Left cardiac atrium (tissue), 4 donors: ENCODE measurements around the gene KRTAP6-1. TPM values are rescaled to one million over a fixed set of nuclear protein-coding genes. Genes with fewer than 3 reads are reported as not detected.

Source experiments
- ATAC-seq, 2 donors: fragments of 200-7000 bp; cut with Tn5 transposase; one replicate each; pipeline ENCODE4 v1.9.1; 2020; ENCODE audit warnings: mild to moderate bottlenecking in 2 of 2, moderate library complexity in 2 of 2
- DNase-seq: peaks from one replicate; pipeline ENCODE4 v3.0.0-alpha.2; 2020
- intact Hi-C, 2 donors: fragments of 100-400 bp; cut with DNase I; formaldehyde crosslinking; loops; one replicate each; pipeline versions ENCODE4 v1.14.1 to v1.15.1; 2022 to 2023
- total RNA-seq, 2 donors: library from RNA; stranded (reverse); fragmentation: NEBNext Ultra II Directional; extraction: Animal tissue kit (Norgen Biotek cat#: 25700); gene quantifications; one replicate each; pipeline ENCODE4 v1.2.1, GENCODE V29; 2021
- donor health status: DM: no; HTN: yes; CAD: no.
- donor health status: DM: no; HTN: yes; CAD: no; lungs with severe emphysema.
- donor health status: DM: yes; HTN: yes; CAD: no.
- donor health status: Dilated cardiomyopathy.

KRTAP6-1 gene
- total RNA-seq, 2 donors from 2014 or later = not detected

GRCh38 chr21:30582870-30583269 is 30.9 kb downstream of the KRTAP6-1 start:
- no peak for ATAC-seq
- intact Hi-C loops = no loop called here
- no peak for DNase-seq

GRCh38 chr21:30580132-30580531 is 33.6 kb downstream of the KRTAP6-1 start:
- intact Hi-C loops = no loop called here
- ATAC-seq (no peak), DNase-seq (no peak)

- ATAC-seq (no peak), DNase-seq (no peak)
- intact Hi-C loops = no loop called here
Observed at GRCh38 chr21:30579346-30579745, 34.4 kb downstream of the KRTAP6-1 start.

GRCh38 chr21:30577766-30578165 is 36.0 kb downstream of the KRTAP6-1 start:
- ATAC-seq (peak in 1 of 2 donors; percentile 83), DNase-seq (no peak)
- intact Hi-C loops = no loop called here

- DNase-seq = no peak
- peak in 1 of 2 donors; percentile 29 for ATAC-seq
- intact Hi-C loops = loop anchor here in 1 of 2 donors (5.0 kb wide), 1 partner anchor 90 kb away; no protein-coding TSS in a partner anchor
Observed at GRCh38 chr21:30567617-30568016, 46.1 kb downstream of the KRTAP6-1 start.

- ATAC-seq (no peak), DNase-seq (no peak)
- intact Hi-C loops = no loop called here
Observed at GRCh38 chr21:30563630-30564029, 50.1 kb downstream of the KRTAP6-1 start.

Other genes starting within 250 kb of the KRTAP6-1 start
- not detected for gene KRTAP13-2, start 241.7 kb downstream of the KRTAP6-1 start, total RNA-seq
- not detected for gene KRTAP13-1, start 217.9 kb downstream of the KRTAP6-1 start, total RNA-seq
- not detected for gene KRTAP13-3, start 188.0 kb downstream of the KRTAP6-1 start, total RNA-seq
- not detected for gene KRTAP13-4, start 183.7 kb downstream of the KRTAP6-1 start, total RNA-seq
- gene KRTAP15-1, start 173.7 kb downstream of the KRTAP6-1 start, total RNA-seq = not detected
- gene KRTAP19-1, start 133.6 kb downstream of the KRTAP6-1 start, total RNA-seq = not detected
- not detected for gene KRTAP19-2, start 126.5 kb downstream of the KRTAP6-1 start, total RNA-seq
- gene KRTAP19-3, start 121.9 kb downstream of the KRTAP6-1 start, total RNA-seq = not detected
- not detected for gene KRTAP19-4, start 116.8 kb downstream of the KRTAP6-1 start, total RNA-seq
- gene KRTAP19-5, start 111.8 kb downstream of the KRTAP6-1 start, total RNA-seq = not detected
- not detected for gene KRTAP19-6, start 72.1 kb downstream of the KRTAP6-1 start, total RNA-seq
- gene KRTAP19-7, start 52.6 kb downstream of the KRTAP6-1 start, total RNA-seq = not detected
- gene KRTAP22-2, start 23.5 kb downstream of the KRTAP6-1 start, total RNA-seq = not detected
- not detected for gene KRTAP6-3, start 21.5 kb downstream of the KRTAP6-1 start, total RNA-seq
- gene KRTAP6-2, start 15.0 kb downstream of the KRTAP6-1 start, total RNA-seq = not detected
- not detected for gene KRTAP22-1, start 12.8 kb downstream of the KRTAP6-1 start, total RNA-seq
- not detected for gene KRTAP20-1, start 2.5 kb upstream of the KRTAP6-1 start, total RNA-seq
- not detected for gene KRTAP20-4, start 6.7 kb upstream of the KRTAP6-1 start, total RNA-seq
- not detected for gene KRTAP20-2, start 21.3 kb upstream of the KRTAP6-1 start, total RNA-seq
- not detected for gene KRTAP20-3, start 28.9 kb upstream of the KRTAP6-1 start, total RNA-seq
- not detected for gene KRTAP21-3, start 104.8 kb upstream of the KRTAP6-1 start, total RNA-seq
- not detected for gene KRTAP21-2, start 133.3 kb upstream of the KRTAP6-1 start, total RNA-seq
- not detected for gene KRTAP21-1, start 141.5 kb upstream of the KRTAP6-1 start, total RNA-seq
- not detected for gene KRTAP8-1, start 199.3 kb upstream of the KRTAP6-1 start, total RNA-seq
- not detected for gene KRTAP7-1, start 215.8 kb upstream of the KRTAP6-1 start, total RNA-seq